Measurements from ENCODE around the gene NSDHL.

Gene NSDHL

DNA sequence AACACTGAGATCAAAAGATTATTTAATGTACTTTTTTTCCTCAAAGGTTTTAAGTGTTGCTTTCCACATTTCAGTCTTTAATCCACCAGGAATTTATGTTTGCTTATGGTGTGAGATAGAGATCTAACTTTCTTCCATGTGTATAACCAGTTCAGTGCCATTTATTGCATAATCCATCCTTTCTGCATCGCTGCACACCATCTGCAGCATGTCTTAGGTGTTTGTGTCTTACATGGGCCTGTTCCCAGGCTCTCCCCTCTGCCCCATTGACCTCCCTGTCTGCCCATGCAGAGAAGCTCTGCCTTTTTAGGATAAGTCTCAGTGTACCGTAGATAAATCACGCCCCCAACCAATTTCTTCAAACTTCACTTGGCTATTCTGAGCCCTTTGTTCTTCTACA lies 30.3 kb downstream of the NSDHL start:
- H3K4me3 ChIP-seq (ENCODE audit: low read depth, low read length): no peak overlapping the region
- DNase-seq (ENCODE audit: low read depth): no peak
- TF ChIP-seq, protein P1, sequence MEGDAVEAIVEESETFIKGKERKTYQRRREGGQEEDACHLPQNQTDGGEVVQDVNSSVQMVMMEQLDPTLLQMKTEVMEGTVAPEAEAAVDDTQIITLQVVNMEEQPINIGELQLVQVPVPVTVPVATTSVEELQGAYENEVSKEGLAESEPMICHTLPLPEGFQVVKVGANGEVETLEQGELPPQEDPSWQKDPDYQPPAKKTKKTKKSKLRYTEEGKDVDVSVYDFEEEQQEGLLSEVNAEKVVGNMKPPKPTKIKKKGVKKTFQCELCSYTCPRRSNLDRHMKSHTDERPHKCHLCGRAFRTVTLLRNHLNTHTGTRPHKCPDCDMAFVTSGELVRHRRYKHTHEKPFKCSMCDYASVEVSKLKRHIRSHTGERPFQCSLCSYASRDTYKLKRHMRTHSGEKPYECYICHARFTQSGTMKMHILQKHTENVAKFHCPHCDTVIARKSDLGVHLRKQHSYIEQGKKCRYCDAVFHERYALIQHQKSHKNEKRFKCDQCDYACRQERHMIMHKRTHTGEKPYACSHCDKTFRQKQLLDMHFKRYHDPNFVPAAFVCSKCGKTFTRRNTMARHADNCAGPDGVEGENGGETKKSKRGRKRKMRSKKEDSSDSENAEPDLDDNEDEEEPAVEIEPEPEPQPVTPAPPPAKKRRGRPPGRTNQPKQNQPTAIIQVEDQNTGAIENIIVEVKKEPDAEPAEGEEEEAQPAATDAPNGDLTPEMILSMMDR (IDR thresholded peaks at IDR 0.05; ENCODE audit: low read depth, low read length, missing control alignments): no peak

DNA sequence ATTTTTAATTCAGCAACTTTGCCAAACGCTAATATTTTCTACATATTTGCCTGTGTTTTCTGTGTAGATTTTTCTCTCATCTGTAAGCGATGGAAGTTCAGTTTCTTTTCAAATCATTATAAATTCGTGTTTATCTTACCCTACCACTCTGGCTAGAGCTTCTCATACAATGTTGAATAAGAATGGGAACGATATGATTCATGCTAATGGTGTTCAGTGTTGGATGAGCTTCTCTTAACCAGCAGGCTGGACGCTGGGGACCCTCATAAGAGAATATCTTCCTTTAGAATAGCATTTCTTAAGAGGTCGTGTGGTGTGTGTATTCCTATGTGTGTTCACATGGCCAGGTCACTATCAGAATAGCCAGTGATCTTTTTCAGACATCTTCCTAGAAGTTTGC lies 31.0 kb downstream of the NSDHL start:
- TF ChIP-seq, protein P1 (IDR thresholded peaks at IDR 0.05; ENCODE audit: low read depth, low read length, missing control alignments): no peak
- H3K4me3 ChIP-seq (ENCODE audit: low read depth, low read length): no peak overlapping the region
- DNase-seq (ENCODE audit: low read depth): no peak

DNA sequence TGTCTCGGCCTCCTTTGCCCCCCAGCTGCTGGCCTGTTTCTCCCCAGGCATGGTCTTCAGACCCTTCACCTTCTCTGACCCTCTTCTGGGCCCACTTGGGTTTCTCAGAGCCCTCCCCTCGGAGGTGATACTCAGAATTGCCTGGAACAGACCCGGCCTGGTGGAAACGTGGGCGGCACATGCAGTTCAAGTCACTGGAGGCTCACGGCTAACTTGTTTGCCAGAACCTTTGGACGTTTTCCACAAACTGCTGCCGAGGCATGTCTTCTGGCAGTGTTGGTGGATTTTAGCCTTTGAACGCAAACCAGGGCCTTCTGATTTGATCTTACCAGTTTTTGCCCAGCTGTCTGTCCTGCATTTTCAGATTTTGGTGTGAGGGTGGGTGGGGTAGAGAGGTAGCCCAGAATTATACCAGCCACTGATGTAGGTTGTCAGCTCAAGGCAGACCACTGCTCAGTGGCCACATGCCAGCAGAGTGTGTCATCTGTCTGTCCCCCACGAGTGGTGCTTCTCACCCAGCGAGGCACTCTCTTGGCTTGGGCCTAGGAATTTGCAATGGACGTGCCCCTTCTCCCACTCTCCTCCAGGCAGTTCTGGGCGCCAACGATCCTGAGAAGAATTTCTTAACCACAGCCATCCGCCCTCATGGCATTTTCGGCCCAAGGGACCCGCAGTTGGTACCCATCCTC lies 34.5 kb downstream of the NSDHL start:
- DNase-seq (ENCODE audit: low read depth): no peak
- no peak overlapping the region for H3K4me3 ChIP-seq (ENCODE audit: low read depth, low read length)
- TF ChIP-seq, protein P1 (IDR thresholded peaks at IDR 0.05; ENCODE audit: low read depth, low read length, missing control alignments): no peak

DNA sequence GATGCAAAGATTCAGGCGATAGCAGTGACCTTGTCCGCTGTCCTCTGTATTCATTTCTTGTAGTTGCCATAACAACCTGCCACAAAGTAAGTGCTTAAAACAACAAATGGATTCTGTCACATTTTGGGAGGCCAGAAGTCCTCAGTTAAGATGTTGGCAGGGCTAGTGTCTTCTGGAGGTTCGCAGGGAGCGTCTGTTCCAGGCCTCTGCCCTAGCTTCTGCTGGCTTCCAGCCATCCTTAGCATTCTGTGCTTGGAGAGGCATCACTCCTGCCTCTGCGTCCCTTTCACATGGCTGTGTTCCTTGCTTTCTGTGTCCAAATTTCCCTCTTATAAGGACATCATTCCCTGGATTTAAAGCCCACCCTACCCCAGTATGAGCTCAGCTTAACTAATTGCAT lies 35.5 kb downstream of the NSDHL start:
- no peak for DNase-seq (ENCODE audit: low read depth)
- no peak overlapping the region for H3K4me3 ChIP-seq (ENCODE audit: low read depth, low read length)
- TF ChIP-seq, protein P1 (IDR thresholded peaks at IDR 0.05; ENCODE audit: low read depth, low read length, missing control alignments): no peak

DNA sequence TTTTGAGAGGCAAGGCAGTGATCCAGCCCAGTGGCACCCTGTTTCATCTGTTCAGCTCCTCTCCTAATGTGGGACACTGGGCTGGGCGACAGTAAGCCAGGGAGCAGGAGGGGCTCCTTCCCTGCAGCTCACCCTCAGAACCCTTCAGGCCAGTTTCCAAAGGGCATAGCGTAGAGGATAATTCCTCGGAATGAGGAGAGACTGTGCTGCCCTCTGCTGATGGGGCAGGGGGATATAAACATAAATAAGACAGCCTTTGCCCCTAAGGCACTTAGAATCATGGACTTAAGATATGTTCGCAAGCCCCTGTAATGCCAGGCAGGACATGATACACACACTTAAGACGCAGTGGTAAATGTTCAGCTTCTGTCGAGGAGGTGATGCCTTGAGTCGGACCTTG lies 39.1 kb downstream of the NSDHL start:
- DNase-seq (ENCODE audit: low read depth): no peak
- TF ChIP-seq, protein P1 (IDR thresholded peaks at IDR 0.05; ENCODE audit: low read depth, low read length, missing control alignments): no peak
- no peak overlapping the region for H3K4me3 ChIP-seq (ENCODE audit: low read depth, low read length)

DNA sequence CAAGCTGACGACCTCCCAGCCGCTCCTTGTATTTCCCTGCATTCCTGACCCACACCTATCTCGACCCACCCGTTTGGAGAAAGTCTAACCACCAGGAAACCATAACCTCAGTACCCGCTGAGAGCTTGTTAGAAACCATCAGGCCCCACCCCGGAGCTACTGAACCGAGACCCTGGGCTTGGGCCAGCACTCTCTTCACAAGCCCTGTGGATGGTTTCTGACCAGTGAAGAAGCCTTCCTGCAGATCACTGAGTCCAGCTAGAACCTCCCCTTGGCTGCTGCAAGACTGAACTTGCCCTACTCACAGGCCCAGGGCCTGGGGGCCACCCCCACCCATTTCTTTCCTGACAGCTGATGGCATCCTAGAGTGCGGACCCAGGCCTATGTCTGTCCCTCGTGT lies 40.4 kb downstream of the NSDHL start:
- no peak overlapping the region for H3K4me3 ChIP-seq (ENCODE audit: low read depth, low read length)
- TF ChIP-seq, protein P1 (IDR thresholded peaks at IDR 0.05; ENCODE audit: low read depth, low read length, missing control alignments): no peak
- no peak for DNase-seq (ENCODE audit: low read depth)

DNA sequence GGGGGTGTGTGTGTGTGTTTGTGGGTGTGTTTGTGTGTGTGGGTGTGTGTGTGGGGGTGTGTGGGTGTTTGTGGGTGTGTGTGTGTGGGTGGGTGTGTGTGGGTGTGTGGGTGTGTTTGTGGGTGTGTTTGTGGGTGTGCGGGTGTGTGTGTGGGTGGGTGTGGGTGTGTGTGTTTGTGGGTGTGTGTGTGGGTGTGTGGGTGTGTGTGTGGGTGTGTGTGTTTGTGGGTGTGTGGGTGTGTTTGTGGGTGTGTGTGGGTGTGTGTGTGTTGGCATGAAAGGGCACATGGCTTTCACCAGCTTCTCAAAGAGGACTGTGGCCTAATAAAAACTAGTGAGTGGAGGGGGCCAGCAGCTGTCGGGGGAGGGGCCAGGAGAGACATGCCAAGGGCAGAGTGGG lies 41.7 kb downstream of the NSDHL start:
- H3K4me3 ChIP-seq (ENCODE audit: low read depth, low read length): no peak overlapping the region
- no peak for DNase-seq (ENCODE audit: low read depth)

More for the DNA sequence above, 41.7 kb downstream of the NSDHL start:
- TF ChIP-seq, protein P1 (IDR thresholded peaks at IDR 0.05; ENCODE audit: low read depth, low read length, missing control alignments): no peak
